Activated CD4-positive, alpha-beta T cell treated with anti-CD3 and anti-CD28 coated beads for 48 hours (primary cell): ENCODE measurements around the gene HYAL3.
A peak's percentile ranks its signal among the peaks of the same experiment; 100 is the strongest.
"Not testable (repeated sequence)": the region's sequence is repeated elsewhere in the genome, so short reads cannot be mapped to it uniquely, and the experiment has no call there.

Experiments used
- DNase-seq: peaks from one replicate; pipeline ENCODE4 v3.0.0-alpha.2; 2020

HYAL3 gene

DNA sequence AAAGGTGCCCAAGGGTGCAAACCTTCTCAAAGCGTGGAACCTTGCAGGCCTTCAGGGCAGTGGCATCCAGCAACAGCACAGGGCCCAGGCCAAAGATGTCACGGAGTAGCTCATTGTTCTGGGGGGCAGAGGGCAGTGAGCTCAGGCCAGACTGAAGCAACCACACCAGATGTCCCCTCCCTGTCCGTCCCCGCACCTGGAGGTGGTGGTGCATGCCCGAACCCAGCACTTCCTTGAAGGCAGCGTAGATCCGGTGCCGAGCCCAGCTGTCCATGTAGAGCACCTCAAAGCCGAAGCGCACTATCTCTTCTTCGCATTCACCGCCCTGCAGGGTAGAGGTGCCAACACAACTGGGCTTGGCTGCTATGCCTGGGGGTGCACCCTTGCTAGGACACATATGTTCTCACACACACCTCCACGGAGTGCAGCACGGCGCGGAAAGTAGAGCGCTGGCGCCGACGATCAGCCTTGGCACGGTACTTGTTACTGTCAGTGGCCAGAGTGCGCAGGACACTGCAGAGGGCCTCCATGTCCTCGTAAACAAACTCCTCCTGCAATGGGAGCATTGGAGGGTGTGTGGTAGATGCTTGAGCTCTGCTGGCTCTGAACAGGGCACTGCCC is 10.7 kb downstream of the HYAL3 start:
- no peak for DNase-seq

GRCh38 chr3:50287262-50287661 is 11.9 kb downstream of the HYAL3 start:
- DNase-seq, result no peak

DNA sequence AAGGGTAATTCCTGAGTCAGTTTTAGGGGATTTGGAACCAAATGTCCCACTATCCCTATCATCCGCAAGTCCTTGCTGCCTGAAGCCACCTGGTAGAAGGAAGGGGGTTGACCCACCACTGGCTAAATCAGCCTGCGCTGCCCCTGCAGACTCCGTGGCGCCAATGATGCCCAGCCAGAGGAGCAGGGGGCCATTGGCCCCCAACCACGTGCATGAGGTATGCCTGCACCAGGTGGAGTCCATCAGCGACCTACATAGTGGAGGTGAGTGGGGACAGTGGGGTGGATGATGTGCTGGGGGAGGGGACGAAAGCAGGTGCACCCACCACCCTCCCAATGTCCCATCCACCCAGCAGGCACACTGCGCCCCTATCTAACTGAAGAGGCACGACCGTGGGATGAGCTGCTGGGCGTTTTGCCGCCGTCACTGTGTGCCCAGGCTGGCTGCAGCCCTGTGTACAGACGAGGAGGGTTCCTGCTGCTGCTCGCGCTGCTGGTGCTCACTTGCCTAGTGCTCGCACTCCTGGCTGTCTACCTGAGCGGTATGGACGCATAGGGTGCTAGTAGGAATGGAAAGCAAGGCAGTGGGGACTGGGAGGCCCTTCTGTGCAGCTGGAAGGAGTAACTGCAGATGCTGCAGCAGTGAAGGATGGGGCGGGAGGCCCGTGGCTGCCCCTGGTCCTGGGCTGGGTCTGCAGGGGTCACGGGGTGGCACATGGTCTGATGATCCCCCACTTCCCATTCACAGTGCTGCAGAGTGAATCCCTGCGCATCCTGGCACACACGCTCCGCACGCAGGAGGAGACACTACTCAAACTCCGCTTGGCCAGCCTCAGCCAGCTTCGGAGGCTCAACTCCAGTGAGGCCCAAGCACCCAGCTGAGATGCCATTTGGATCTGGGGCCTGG is 12.6 kb downstream of the HYAL3 start:
- DNase-seq, result no peak

- not testable (repeated sequence) for DNase-seq
Observed at GRCh38 chr3:50284121-50284520, 15.1 kb downstream of the HYAL3 start.

DNA sequence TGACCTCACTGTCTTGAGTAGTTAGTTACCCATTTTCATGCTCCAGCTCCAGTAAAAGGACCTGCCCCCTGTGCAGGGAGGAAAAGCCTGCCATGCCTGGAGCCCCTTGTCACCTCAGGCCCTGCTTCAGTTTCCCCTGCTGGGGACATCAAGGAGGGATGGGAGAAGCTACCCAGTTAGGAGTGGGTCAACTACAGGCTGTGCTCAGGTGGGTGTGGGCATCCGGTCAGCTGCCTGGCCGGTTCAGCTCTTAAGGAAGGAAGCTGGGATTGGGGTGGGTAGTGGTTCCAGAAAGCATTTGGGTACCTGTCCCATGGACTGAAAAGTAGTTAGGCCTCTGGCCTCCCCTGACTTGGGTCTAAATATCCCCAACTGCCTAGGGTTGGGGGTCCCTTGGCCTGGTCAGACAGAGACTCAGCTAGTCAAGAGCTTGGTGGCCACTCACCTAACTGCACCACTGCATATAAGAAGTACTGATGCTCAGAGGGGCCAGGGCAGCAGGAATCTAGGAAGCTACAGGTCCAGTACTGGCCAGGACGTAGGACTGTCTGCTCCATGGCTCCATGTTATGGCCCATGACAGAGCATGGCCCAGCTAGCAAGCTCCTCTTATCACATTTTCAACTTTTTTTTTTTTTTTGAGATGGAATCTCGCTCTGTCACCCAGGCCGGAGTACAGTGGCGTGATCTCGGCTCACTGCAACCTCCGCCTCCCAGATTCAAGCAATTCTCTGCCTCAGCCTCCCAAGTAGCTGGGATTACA is 19.8 kb downstream of the HYAL3 start:
- no peak for DNase-seq

GRCh38 chr3:50278880-50279224 is 20.4 kb downstream of the HYAL3 start, which contains the start of gene LSMEM2:
Gene LSMEM2, plus strand, starts transcription at chr3:50279087. Its CDS starts 27 bp downstream, at chr3:50279114.
- no peak for DNase-seq

DNA sequence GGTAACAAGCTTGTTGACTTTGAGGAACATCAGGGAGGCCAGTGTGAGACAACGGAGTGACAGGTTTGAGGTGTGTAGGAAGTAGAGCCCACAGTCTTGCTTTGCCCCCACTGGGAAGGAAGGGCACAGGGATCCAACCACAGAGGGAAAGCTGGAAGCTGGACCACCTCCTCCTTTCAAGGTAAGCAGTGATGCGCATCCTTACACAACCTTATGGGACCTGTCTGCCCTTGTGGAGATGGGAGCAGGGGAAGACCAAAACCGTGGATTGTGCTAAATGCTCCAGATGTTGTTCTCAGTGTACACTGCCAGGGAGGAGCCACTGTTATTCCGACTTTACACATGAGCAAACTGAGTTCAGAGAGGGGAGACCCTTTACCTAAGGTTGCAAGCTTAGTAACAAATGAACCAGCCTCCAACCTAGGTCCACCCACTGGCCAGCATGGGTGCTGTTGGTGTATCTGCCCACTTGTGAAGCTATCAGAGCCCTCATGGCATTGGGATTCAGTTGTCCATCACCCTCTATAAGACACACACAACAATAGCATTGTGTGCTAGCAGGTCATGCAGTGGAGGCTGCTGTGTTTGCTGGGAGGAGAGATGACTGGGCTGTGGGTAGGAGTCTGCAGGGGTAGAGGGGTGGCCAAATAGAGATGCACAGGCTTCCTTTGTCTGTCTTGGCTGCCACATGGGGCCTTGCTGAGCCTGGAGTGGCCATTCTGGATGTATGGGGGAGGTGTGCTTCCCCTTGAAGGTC is 20.9 kb downstream of the HYAL3 start:
- DNase-seq, result no peak

DNA sequence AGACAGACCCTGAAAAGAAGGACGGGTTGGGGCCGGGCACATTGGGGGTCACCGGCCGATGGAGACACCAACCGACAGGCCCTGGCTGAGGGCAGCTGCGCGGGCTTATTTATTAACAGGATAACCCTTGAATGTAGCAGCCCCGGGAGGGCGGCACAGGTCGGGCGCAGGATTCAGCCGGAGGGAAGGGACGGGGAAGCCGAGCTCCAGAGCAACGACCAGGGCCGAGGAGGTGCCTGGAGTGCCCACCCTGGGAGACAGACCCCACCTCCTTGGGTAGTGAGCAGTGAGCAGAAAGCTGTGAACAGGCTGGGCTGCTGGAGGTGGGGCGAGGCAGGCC is 22.5 kb downstream of the HYAL3 start:
- DNase-seq, result no peak

DNA sequence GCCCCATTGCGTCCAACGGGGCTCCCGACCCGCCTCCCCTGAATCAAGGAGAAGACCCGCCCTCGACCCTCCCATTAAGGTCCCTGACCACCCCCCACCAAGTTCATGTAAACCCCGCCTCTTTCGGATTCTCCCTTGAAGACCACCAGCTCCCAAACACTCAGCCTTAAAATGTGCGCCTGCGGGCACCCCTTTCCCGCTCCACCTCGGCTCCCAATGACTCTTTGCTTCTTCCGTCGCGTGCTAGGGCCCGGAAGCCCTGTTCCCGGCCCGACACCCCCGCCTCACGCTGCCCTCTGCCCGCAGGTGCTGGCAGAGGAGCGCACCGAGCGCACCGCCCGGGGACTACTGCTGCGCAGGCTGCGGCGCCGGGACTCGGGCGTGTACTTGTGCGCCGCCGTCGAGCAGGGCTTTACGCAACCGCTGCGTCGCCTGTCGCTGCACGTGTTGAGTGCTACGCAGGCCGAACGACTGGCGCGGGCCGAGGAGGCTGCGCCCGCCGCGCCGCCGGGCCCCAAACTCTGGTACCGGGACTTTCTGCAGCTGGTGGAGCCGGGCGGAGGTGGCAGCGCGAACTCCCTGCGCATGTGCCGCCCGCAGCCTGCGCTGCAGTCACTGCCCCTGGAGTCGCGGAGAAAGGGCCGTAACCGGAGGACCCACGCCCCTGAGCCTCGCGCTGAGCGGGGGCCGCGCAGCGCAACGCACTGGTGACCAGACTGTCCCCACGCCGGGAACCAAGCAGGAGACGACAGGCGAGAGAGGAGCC is 23.0 kb downstream of the HYAL3 start:
- DNase-seq, result peak; percentile 68

- DNase-seq, result no peak
Observed at GRCh38 chr3:50275141-50275995, 23.8 kb downstream of the HYAL3 start.

GRCh38 chr3:50274371-50275104 is 24.7 kb downstream of the HYAL3 start:
- DNase-seq, result peak; percentile 87

GRCh38 chr3:50273689-50274065 is 25.5 kb downstream of the HYAL3 start:
- DNase-seq, result no peak

GRCh38 chr3:50272911-50273688 is 26.1 kb downstream of the HYAL3 start:
- DNase-seq, result peak; percentile 94

DNA sequence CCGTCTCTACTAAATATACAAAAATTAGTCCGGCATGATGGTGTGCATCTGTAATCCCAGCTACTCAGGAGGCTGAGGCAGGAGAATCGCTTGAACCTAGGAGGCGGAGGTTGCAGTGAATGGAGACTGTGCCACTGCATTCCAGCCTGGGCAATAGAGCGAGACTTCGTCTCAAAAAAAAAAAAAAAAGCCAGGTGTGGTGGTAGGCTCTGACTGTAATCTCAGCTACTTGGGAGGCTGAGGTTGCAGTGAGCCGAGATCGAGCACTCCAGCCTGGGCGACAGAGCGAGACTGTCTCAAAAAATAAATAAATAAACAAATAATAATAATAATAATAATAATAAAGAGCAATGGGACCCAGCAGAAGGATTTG is 26.7 kb downstream of the HYAL3 start:
- not testable (repeated sequence) for DNase-seq

GRCh38 chr3:50271314-50271936 is 27.8 kb downstream of the HYAL3 start:
- DNase-seq, result no peak

GRCh38 chr3:50270422-50271224 is 28.6 kb downstream of the HYAL3 start:
- no peak for DNase-seq

- DNase-seq, result no peak
Observed at GRCh38 chr3:50269977-50270413, 29.2 kb downstream of the HYAL3 start.

GRCh38 chr3:50269460-50269859 is 29.7 kb downstream of the HYAL3 start:
- no peak for DNase-seq
